K562 (cell line): ENCODE results near the gene TPD52L1. TPM values are rescaled to one million over a fixed set of nuclear protein-coding genes. Genes with fewer than 3 reads are reported as not detected.

Source experiments
- BRD4 ChIP-seq: fragments of 200-600 bp; sonication (generic); IDR thresholded peaks from 2 replicates; pipeline ENCODE4 v1.6.1; 2017; ENCODE audit warnings: inconsistent platforms
- CHAMP1 ChIP-seq: fragments of 450-650 bp; IDR thresholded peaks from 2 replicates; pipeline ENCODE4 v1.6.1; 2016; ENCODE audit warnings: mild to moderate bottlenecking
- CREB1 ChIP-seq, 2 experiments: sonication (generic) in 1 of 2; formaldehyde crosslinking in 1 of 2; IDR thresholded peaks; 2 replicates each; pipeline versions ENCODE4 v1.6.1 to v1.8.0; 2012 to 2022; ENCODE audit warnings: inconsistent platforms in 1 of 2, mild to moderate bottlenecking in 1 of 2, missing genetic modification reagents in 1 of 2, moderate library complexity in 1 of 2
- E2F4 ChIP-seq: sonication (generic); formaldehyde crosslinking; IDR thresholded peaks from 2 replicates; pipeline ENCODE4 v1.8.0; 2022; ENCODE audit warnings: mild to moderate bottlenecking, low read depth, missing genetic modification reagents
- EP400 ChIP-seq: fragments of 450-650 bp; IDR thresholded peaks from 2 replicates; pipeline ENCODE4 v1.6.1; 2017; ENCODE audit warnings: antibody characterized with exemption, mild to moderate bottlenecking, moderate library complexity
- GABPA ChIP-seq: fragments of 200-800 bp; sonication (Bioruptor generic); conservative IDR thresholded peaks from 2 replicates; pipeline ENCODE4 v1.6.1; 2016; ENCODE audit warnings: low read depth, missing genetic modification characterization, missing compliant biosample characterization
- MNT ChIP-seq, 2 experiments: fragments of 450-650 bp; conservative IDR thresholded peaks; 2 replicates each; pipeline ENCODE4 v1.6.1; 2017; ENCODE audit warnings: mild to moderate bottlenecking in 2 of 2, moderate library complexity in 2 of 2
- RCOR1 ChIP-seq, 2 experiments: IDR thresholded peaks; 2 replicates each; pipeline ENCODE4 v1.6.1; 2012; ENCODE audit warnings: low read depth in 2 of 2, low read length in 2 of 2, borderline replicate concordance in 1 of 2, improper control_type of control experiment in 1 of 2
- RFX7 ChIP-seq: fragments of 250-450 bp; sonication (Bioruptor Pico); IDR thresholded peaks from 2 replicates; pipeline ENCODE4 v1.5.1; 2021; ENCODE audit warnings: mild to moderate bottlenecking
- SMARCB1 ChIP-seq: IDR thresholded peaks from 2 replicates; pipeline ENCODE4 v1.6.1; 2011; ENCODE audit warnings: improper control_type of control experiment, low read depth; ENCODE audit not compliant: insufficient read length
- XRCC5 ChIP-seq: fragments of 200-400 bp; formaldehyde crosslinking; IDR thresholded peaks from 2 replicates; pipeline ENCODE4 v1.6.1; 2017; ENCODE audit warnings: low read depth, mild to moderate bottlenecking, low read length
- ZNF586 ChIP-seq: fragments of 450-650 bp; formaldehyde crosslinking; conservative IDR thresholded peaks from 2 replicates; pipeline ENCODE4 v1.4.0; 2020; ENCODE audit warnings: mild to moderate bottlenecking, moderate library complexity
- polyA plus RNA-seq, 8 experiments: library from polyadenylated mRNA; depleted of rRNA in 4 of 8; stranded (reverse) in 5 of 8; unstranded in 3 of 8; fragments of >200 nt; fragmentation: Nextera tagmentation in 2 of 8; fragmentation: Illumina TruSeq in 1 of 8; extraction: Ambion mirVana in 2 of 8; extraction: Trizol in 1 of 8; gene quantifications; 2 replicates each; pipeline versions ENCODE4 v1.2.1 to v1.2.3, GENCODE V29; 2011 to 2014; ENCODE audit warnings: inconsistent platforms in 1 of 8, missing spikeins in 1 of 8
- total RNA-seq, 7 experiments: library from RNA; depleted of rRNA in 6 of 7; stranded (reverse); fragments of >200 nt in 6 of 7; fragmentation: Illumina TruSeq in 2 of 7; extraction: Trizol in 2 of 7; gene quantifications; 2 replicates each; pipeline versions ENCODE4 v1.2.1 to v1.2.3, GENCODE V29; 2011 to 2021; ENCODE audit warnings: low replicate concordance in 1 of 7

Gene TPD52L1
- total and polyA plus RNA-seq, 9 of the 15 experiments (the other 6 are each of a cell fraction or from before 2014, with no cell fraction given): 12.9 to 149 (median 75.7) TPM

- TF ChIP-seq CHAMP1 (peak; percentile 60; the same call in 1 of the 2 replicates), ZNF586 (CRISPR knock-in tag) (no peak), CREB1 (IDR thresholded peaks at IDR 0.05) (peak; percentile 55), CREB1 (CRISPR knock-in tag; IDR thresholded peaks at IDR 0.05) (no peak), RCOR1 (IDR thresholded peaks at IDR 0.05; ENCODE audit: borderline replicate concordance in 1 of 2, low read depth in 2 of 2, low read length in 2 of 2) (peak in 1 of 2 experiments; percentile 80; a peak in 2 of 4 replicates), GABPA (tag) (peak; percentile 64), SMARCB1 (no peak), MNT (conservative IDR thresholded peaks at IDR 0.05) (no peak), XRCC5 (peak; percentile 65; the same call in 1 of the 2 replicates), BRD4 (no peak), RFX7 (CRISPR knock-in tag) (no peak), E2F4 (CRISPR knock-in tag) (no peak), EP400 (no peak)
Measured at GRCh38 chr6:125191916-125192609, 38.5 kb downstream of the TPD52L1 start (continued).
